ENCODE data around the gene QRICH2. TPM values are rescaled to one million over a fixed set of nuclear protein-coding genes. Genes with fewer than 3 reads are reported as not detected.
A peak's percentile ranks its signal among the peaks of the same experiment; 100 is the strongest.

Gene QRICH2
- total and polyA plus RNA-seq, 9 of the 15 experiments (the other 6 are each of a cell fraction or from before 2014, with no cell fraction given), result 0.03 to 1.6 (median 0.81) TPM

GRCh38 chr17:76353599-76354316, 45.7 kb upstream of the QRICH2 start, which contains the start of gene PRPSAP1 (continued):
- TF ChIP-seq, protein P1, sequence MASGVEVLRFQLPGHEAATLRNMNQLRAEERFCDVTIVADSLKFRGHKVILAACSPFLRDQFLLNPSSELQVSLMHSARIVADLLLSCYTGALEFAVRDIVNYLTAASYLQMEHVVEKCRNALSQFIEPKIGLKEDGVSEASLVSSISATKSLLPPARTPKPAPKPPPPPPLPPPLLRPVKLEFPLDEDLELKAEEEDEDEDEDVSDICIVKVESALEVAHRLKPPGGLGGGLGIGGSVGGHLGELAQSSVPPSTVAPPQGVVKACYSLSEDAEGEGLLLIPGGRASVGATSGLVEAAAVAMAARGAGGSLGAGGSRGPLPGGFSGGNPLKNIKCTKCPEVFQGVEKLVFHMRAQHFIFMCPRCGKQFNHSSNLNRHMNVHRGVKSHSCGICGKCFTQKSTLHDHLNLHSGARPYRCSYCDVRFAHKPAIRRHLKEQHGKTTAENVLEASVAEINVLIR (CRISPR knock-in tag; IDR thresholded peaks at IDR 0.05), result no peak
- TF ChIP-seq HEY1 (CRISPR knock-in tag; IDR thresholded peaks at IDR 0.05; ENCODE audit: borderline replicate concordance), result no peak
- peak; percentile 86 for TF ChIP-seq SUPT5H (IDR thresholded peaks at IDR 0.05)
- TF ChIP-seq CEBPB (tag; IDR thresholded peaks at IDR 0.05), result no peak
- no peak for TF ChIP-seq ZNF79 (CRISPR knock-in tag; IDR thresholded peaks at IDR 0.05; ENCODE audit: low read depth)
- TF ChIP-seq, protein P2, sequence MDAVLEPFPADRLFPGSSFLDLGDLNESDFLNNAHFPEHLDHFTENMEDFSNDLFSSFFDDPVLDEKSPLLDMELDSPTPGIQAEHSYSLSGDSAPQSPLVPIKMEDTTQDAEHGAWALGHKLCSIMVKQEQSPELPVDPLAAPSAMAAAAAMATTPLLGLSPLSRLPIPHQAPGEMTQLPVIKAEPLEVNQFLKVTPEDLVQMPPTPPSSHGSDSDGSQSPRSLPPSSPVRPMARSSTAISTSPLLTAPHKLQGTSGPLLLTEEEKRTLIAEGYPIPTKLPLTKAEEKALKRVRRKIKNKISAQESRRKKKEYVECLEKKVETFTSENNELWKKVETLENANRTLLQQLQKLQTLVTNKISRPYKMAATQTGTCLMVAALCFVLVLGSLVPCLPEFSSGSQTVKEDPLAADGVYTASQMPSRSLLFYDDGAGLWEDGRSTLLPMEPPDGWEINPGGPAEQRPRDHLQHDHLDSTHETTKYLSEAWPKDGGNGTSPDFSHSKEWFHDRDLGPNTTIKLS (IDR thresholded peaks at IDR 0.05; ENCODE audit: borderline replicate concordance, low read depth), result peak; percentile 99
- TF ChIP-seq TAF7 (tag; IDR thresholded peaks at IDR 0.05), result peak; percentile 89
- TF ChIP-seq TRIM24 (IDR thresholded peaks at IDR 0.05), result no peak
- no peak for TF ChIP-seq MXI1 (IDR thresholded peaks at IDR 0.05; ENCODE audit: low read depth, low read length)
- no peak for TF ChIP-seq NFE2 (IDR thresholded peaks at IDR 0.05; ENCODE audit: low read depth)
- TF ChIP-seq KHSRP (IDR thresholded peaks at IDR 0.05), result no peak
- TF ChIP-seq ARID4B (CRISPR knock-in tag; IDR thresholded peaks at IDR 0.05), result peak; percentile 59
- TF ChIP-seq ZNF699 (CRISPR knock-in tag; IDR thresholded peaks at IDR 0.05; ENCODE audit: insufficient replicate concordance), result no peak
- TF ChIP-seq PTRF (tag; IDR thresholded peaks at IDR 0.05), result no peak; the same call in 1 of the 2 replicates
- no peak for TF ChIP-seq IRF2 (CRISPR knock-in tag; IDR thresholded peaks at IDR 0.05)
- no peak; the same call in 1 of the 2 replicates for TF ChIP-seq BACH1 (tag; IDR thresholded peaks at IDR 0.05)
- no peak for TF ChIP-seq ZNF280A (IDR thresholded peaks at IDR 0.05; ENCODE audit: low read depth, partially characterized antibody)
- TF ChIP-seq ZNF23 (CRISPR knock-in tag; IDR thresholded peaks at IDR 0.05), result no peak
- no peak for TF ChIP-seq TRIM25 (IDR thresholded peaks at IDR 0.05; ENCODE audit: borderline replicate concordance)

All from K562 (cell line).